GM11168 (cell line): ENCODE measurements around the gene RPS6KA2.

Source experiments
- in situ Hi-C: fragments of 300-500 bp; cut with MboI; formaldehyde crosslinking; loops from one replicate; pipeline ENCODE4 v1.12.0; 2022; ENCODE audit warnings: low sequenced_read_pairs; ENCODE audit not compliant: unreplicated experiment

Gene RPS6KA2

GRCh38 chr6:166617359-166617758 is 9.7 kb downstream of the RPS6KA2 start:
- in situ Hi-C loops: no loop called here

- in situ Hi-C loops: no loop called here
Observed at GRCh38 chr6:166616261-166617238, 10.5 kb downstream of the RPS6KA2 start.

- in situ Hi-C loops: no loop called here
Observed at GRCh38 chr6:166615059-166615770, 11.8 kb downstream of the RPS6KA2 start.

- in situ Hi-C loops: no loop called here
Observed at GRCh38 chr6:166614589-166614988, 12.5 kb downstream of the RPS6KA2 start.

GRCh38 chr6:166614171-166614583 is 12.9 kb downstream of the RPS6KA2 start:
- in situ Hi-C loops: no loop called here

- in situ Hi-C loops: no loop called here
Observed at GRCh38 chr6:166613027-166613426, 14.0 kb downstream of the RPS6KA2 start.

GRCh38 chr6:166612471-166612881 is 14.6 kb downstream of the RPS6KA2 start:
- in situ Hi-C loops: no loop called here

GRCh38 chr6:166611631-166612030 is 15.4 kb downstream of the RPS6KA2 start:
- in situ Hi-C loops: no loop called here

GRCh38 chr6:166610069-166610468 is 17.0 kb downstream of the RPS6KA2 start:
- in situ Hi-C loops: no loop called here

- in situ Hi-C loops: no loop called here
Observed at GRCh38 chr6:166608774-166609173, 18.3 kb downstream of the RPS6KA2 start.

- in situ Hi-C loops: no loop called here
Observed at GRCh38 chr6:166605752-166606151, 21.3 kb downstream of the RPS6KA2 start.

GRCh38 chr6:166604911-166605310 is 22.1 kb downstream of the RPS6KA2 start:
- in situ Hi-C loops: no loop called here

GRCh38 chr6:166604328-166604727 is 22.7 kb downstream of the RPS6KA2 start:
- in situ Hi-C loops: no loop called here

- in situ Hi-C loops: no loop called here
Observed at GRCh38 chr6:166603043-166603690, 23.9 kb downstream of the RPS6KA2 start.

GRCh38 chr6:166601956-166602355 is 25.1 kb downstream of the RPS6KA2 start:
- in situ Hi-C loops: no loop called here

GRCh38 chr6:166600931-166601330 is 26.1 kb downstream of the RPS6KA2 start:
- in situ Hi-C loops: no loop called here

GRCh38 chr6:166599205-166599604 is 27.8 kb downstream of the RPS6KA2 start:
- in situ Hi-C loops: no loop called here

GRCh38 chr6:166598441-166599138 is 28.5 kb downstream of the RPS6KA2 start:
- in situ Hi-C loops: no loop called here

- in situ Hi-C loops: no loop called here
Observed at GRCh38 chr6:166597711-166598440, 29.2 kb downstream of the RPS6KA2 start.
